GM21786 (cell line): Measurements from ENCODE around the gene CORO6.
A peak's percentile ranks its signal among the peaks of the same experiment; 100 is the strongest.

Source experiments
- ATAC-seq: cut with Tn5 transposase; IDR thresholded peaks from one replicate; pipeline ENCODE4 v1.9.1; 2021; ENCODE audit not compliant: unreplicated experiment

CORO6 gene

GRCh38 chr17:29591737-29592608, 30.7 kb downstream of the CORO6 start:
- ATAC-seq: no peak

GRCh38 chr17:29591146-29591736, 31.5 kb downstream of the CORO6 start:
- ATAC-seq: no peak

- ATAC-seq: no peak
Measured at GRCh38 chr17:29590411-29591145, 32.1 kb downstream of the CORO6 start.

DNA sequence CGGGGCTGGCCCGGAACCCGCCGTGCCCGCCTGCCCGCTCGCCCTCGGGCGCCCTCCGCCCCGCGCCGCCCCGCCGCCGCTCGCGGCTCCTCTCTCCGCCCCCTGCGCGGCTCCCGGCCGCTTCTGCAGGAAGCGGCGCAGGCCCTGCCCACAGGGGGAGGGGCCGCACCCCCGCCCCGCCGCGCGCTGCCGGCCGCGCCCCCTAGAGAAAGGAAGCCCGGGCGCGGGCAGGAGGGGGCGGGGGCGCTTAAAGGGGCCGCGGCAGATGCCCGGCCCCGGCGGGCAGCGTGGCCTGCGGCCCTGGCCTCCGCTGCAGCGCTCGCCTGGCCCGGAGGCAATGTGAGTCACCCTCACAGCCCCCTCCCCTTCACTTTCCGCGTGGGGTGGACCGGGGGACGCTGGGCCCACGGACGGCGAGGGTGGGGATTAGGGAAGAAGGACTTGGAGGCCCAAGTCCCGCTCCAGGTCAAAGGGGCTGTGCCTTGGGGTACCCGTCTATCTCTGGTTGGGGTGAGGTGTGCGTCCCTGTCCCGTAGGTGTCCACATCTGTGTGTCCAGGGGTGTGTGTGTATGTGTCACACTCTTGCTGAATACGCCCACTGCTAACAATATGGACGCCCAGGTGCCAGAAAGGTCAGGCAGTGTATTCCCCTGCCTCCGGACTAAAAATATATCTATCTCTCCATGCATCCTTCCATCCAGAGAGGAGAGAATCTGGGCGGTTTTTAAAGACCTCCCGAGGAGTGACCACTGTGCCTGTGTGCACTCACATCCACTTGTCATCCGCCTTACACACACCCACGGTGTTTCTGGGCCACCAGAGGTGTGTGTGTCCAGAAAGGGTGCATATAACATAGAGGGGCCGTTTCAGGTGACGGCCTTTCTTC, 32.9 kb downstream of the CORO6 start, which contains the start of gene GIT1:
Gene GIT1 (minus strand): TSS at position 125 of the 887 bp plus-strand sequence. CDS start 270 bp downstream, outside the sequence.
- no peak for ATAC-seq

GRCh38 chr17:29588562-29589411, 33.9 kb downstream of the CORO6 start:
- no peak for ATAC-seq

- no peak for ATAC-seq
Measured at GRCh38 chr17:29588017-29588561, 34.6 kb downstream of the CORO6 start.

- no peak for ATAC-seq
Measured at GRCh38 chr17:29587591-29587990, 35.1 kb downstream of the CORO6 start.

DNA sequence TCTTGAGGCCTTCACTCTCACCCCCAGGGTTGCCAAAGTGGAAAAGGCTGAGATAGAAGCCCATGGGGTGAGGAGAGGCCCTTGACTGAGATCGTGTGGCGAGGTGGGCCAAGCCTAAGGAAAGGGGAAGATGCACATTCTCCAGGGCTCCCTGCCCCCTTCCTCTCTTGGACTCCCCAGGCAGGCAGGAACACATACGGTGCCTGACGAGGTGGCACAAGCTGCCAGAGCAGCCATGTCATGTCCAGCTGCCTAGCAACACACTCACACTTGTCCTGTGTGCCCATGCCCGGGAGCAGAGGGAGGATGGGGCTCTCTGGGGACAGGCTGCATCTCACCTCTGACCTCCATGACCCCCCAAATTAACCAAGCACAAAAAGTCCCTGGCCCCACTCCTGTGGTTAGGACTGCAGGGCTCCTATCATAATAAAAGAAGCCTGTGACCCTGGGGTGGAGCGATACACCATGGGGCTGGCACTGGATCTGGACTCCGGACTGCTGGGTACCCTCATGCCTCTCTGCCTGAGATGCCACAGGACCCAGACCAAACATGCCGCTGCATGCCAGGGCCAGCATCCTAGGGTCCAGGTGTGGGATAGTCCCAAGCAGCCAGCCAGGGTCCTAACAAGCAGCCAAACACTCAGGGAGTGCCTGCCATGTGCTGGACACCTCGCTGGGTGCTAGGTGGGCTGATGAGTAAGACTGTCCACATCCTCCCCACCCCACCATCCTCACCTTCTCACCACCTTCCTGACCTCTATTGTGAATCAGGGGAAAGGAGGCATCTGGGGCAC, 35.8 kb downstream of the CORO6 start:
- ATAC-seq: no peak

DNA sequence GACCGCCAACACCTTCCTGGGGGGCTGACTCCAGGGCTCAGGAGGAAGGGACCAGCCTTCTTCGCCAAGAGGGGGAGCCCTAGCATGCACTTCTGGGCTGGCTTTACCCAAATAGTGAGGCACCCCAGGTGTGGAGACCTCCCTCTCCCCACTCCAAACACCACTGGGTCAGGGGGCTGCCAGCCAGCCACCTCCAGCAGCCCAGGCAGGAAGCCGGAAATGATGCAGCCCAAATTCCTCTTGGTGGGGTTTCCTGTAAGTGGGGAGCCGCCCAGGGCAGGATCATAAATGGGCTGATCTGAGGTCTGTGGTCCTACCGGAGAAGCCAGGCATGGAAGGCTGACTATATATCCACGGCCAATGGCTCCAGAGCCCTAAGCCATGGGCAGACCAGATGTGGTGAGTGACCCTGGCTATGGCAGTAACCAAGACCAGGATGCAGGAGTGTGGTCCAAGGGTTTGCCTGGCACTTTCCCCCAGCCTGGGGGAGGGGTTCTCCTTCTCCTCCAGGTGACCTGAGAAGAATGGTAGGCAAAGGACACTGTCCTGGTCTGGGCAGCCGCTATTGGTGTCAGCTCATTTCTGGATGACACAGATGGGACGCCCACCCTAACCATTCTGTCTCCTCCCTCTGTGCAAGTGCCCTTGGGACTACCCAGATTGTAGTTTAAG, 37.5 kb downstream of the CORO6 start:
- ATAC-seq: no peak

DNA sequence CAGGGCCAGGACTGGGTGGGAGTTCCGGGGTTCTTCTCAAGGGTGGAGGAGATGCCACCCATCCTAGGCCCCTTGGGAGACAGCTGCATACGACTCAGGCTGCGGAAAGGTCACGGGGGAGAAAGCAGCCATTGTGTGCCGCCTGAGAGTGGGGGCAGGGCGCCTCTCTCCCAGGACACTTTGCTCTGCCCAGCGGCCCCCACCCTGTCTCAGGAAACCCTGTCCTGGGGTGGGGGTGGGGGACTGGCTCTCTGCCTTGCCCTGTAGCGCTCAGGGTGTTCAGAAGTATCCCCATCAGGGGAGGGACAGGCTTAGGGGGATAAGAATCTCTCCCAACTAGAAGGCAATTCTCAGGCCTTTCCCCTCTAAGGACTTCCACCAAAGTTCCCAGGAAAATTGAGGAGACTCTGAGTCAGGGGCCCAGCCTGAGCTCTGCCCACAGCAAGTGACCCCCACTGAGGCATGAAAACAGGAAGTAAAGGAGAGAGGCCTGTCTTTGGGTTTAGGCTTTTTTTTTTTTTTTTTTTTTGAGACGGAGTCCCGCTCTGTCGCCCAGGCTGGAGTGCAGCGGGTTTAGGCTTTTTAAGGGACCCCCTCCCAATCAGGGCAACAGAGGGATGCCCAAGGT, 38.1 kb downstream of the CORO6 start:
- ATAC-seq: no peak

- no peak for ATAC-seq
Measured at GRCh38 chr17:29583324-29584248, 39.1 kb downstream of the CORO6 start.

DNA sequence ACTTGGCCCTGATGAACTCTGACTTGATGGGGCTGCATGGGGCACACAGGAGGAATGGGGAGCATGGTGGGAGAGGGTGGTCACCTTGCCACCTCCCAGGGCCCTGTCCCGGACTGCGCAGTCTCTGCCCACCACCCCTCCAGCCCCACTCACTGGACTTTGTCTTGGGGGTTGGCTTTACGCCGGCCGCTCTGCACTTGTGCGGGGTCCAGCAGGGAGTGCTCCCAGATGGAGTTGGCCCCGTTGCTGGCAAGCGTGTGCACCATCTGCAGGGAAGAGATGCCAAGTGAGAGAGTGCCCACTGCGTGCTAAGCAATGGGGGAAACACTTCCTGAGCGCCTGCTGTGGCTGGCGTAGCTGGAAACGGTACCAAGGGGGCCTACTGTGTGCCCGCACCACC, 39.9 kb downstream of the CORO6 start:
- no peak for ATAC-seq

- ATAC-seq: no peak
Measured at GRCh38 chr17:29582254-29582765, 40.4 kb downstream of the CORO6 start.

DNA sequence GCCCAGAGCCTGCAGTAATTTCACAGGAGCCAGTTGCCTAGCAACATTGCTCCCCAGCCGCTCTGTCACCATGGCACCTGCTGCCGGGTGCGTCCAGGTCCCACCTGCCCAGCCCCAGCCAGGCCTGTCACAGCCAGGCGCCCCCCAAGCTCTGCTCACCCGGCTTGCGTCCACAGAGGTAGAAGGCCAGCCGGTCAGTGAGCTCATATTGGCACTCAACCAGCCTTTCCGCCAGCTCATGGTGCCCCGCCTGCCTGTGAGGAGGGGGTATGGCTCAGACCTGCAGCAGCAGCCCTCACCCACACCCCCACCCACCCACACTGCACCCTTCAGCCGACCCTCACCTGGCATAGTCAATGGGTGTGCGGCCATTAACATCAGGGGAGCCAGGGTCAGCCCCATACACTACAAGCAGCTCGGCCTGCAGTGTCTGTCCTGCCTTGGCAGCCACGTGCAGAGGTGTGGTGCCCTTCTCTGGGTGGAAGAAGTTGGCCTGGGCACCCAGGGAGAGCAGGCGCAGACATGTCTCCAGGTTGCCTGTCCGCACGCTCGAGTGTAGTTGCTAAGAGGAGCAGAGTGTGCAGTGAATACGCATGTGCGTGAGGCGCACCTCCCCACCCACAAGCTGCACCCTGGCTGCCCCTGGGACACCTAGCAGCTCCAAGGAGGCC, 41.0 kb downstream of the CORO6 start:
- no peak for ATAC-seq

- ATAC-seq: peak; percentile 79
Measured at GRCh38 chr17:29579866-29580771, 42.6 kb downstream of the CORO6 start.
